ENCODE measurements around the gene CCDC187.
A peak's percentile ranks its signal among the peaks of the same experiment; 100 is the strongest.

CCDC187 gene

DNA sequence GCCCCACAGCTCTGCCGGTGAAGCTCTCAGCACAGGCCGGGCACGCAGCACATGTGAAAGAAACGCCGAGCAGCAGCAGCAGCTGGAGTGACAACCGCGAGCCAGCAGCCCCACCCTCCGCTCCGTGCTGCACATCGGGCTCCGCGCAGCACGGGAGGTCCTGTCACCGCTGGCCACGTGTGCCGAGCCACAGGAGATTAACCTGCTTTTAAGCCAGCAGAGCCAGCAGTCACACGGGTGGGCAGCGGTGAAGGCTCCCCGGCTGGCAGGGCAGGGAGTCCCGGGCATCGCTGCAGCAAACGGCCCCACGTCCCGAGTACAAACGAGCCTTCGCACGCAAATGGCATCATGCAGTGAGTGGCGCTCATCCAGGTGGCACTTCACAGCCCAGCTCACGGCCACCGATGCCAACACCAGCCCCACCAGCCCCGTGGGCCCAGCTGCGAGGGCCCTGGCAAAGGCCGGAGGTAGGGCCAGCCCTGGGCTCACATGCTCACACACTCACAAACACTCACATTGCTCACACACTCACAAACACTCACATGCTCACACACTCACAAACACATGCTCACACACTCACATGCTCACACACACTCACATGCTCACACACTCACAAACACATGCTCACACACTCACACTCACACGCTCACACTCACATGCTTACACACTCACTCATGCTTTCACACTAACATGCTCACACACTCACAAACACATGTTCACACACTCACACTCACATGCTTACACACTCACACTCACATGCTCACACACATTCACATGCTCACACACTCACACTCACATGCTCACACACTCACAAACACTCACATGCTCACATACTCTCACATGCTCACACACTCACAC is 11.1 kb downstream of the CCDC187 start:
- Mint-ChIP-seq H3K4me3 (no peak overlapping the region), H3K27me3 (no peaks in the 10 kb centered on the region), H3K4me1 (no peaks in the 10 kb centered on the region), H3K9me3 (no peaks in the 10 kb centered on the region), H3K27ac (no peak overlapping the region)
- ATAC-seq (no peak), DNase-seq (no peak)

DNA sequence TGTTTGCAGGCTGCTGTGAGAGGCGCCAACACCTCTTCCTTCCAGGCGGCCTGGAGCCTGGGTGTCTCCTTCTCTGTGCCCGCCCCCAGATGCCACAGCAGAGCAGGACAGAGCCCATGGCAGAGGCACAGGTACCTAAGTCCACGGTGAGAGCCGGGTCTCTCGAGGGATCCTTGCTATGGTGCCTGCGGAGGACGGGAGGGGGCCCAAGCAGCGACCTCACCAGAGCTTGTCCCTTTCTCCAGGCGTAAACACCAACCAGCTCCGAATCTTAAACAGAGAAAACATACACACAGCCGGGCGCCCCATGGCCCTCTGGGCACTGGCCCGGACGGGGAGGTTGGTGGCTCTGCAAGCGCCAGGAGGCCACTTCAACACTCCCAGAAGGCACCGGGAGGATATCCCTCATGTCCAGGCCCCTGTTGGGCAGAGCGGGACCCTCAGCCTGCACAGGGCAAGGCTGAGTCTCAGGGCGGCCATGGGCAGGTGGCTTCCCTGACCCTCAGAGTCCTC is 11.8 kb downstream of the CCDC187 start:
- Mint-ChIP-seq H3K4me1 (no peaks in the 10 kb centered on the region), H3K4me3 (no peak overlapping the region), H3K9me3 (no peaks in the 10 kb centered on the region), H3K27ac (no peak overlapping the region), H3K27me3 (no peaks in the 10 kb centered on the region)
- DNase-seq (no peak), ATAC-seq (no peak)

DNA sequence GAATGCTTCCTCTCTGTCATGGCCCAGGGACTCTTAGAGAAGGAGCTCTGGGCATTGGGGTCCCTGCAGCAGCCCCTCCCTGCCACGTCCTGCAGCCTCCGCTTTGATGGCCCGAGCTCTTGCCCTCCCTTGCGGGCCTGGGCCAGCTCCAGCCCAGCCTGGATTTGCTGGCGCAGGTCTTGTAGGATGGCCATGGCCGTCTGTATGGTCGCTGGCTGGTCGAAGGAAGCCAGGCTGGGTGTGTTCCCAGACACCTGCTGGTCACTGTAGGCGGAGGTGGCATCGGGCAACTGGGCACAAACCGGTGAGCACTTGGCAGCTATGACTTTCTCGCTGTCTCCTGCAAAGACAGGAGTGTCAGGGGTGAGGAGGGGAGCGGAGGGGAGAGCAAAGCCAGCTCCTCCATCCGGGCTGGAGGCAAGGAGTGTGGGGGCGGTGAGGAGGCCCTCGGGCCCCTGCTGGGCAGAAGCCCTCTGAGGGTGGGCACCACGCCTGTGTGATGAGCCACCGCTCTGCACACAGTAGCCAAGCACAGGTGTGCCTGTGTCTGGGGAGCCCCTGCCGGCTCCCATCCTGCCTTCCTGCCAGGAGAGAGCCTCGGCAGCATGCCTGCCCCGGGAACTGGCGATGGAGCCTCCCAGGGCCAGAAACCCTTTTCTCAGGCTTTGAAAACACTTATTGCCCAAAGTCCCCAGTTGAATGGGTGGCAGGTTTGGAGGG is 12.4 kb downstream of the CCDC187 start:
- H3K27ac Mint-ChIP-seq, result no peak overlapping the region

DNA sequence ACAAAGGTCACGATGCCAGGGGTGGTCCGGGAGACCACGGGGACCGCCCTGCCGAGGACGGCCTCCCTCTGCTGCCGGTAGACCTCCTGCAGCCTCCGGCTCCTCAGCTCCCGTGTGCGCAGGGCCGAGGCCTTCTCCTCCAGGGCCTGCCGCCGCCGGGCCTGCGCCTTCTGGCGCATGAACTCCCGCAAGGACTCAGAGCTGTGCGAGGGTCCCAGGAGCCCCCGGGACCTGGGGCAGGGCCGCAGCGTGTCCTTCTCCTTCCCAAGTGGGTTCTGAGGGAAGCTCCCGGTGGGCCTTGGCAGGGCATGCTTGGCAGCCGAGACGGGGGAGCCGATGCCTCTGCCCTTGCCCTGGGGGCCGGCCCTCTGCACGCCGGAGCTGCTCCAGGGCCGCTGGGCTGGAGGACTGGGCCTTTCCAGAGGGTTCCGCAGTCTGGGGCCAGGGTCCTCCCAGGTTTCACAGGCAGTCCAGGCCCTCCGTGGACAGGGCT is 13.3 kb downstream of the CCDC187 start:
- Mint-ChIP-seq H3K27me3 (no peaks in the 10 kb centered on the region), H3K4me3 (no peak overlapping the region), H3K4me1 (no peaks in the 10 kb centered on the region), H3K9me3 (no peaks in the 10 kb centered on the region), H3K27ac (no peak overlapping the region)
- DNase-seq (no peak), ATAC-seq (no peak)

More for the DNA sequence above, 12.4 kb downstream of the CCDC187 start:
- no peaks in the 10 kb centered on the region for H3K27me3 Mint-ChIP-seq
- no peak for DNase-seq
- no peak overlapping the region for H3K4me3 Mint-ChIP-seq
- H3K4me1 Mint-ChIP-seq, result no peaks in the 10 kb centered on the region
- no peak for ATAC-seq
- H3K9me3 Mint-ChIP-seq, result no peaks in the 10 kb centered on the region

DNA sequence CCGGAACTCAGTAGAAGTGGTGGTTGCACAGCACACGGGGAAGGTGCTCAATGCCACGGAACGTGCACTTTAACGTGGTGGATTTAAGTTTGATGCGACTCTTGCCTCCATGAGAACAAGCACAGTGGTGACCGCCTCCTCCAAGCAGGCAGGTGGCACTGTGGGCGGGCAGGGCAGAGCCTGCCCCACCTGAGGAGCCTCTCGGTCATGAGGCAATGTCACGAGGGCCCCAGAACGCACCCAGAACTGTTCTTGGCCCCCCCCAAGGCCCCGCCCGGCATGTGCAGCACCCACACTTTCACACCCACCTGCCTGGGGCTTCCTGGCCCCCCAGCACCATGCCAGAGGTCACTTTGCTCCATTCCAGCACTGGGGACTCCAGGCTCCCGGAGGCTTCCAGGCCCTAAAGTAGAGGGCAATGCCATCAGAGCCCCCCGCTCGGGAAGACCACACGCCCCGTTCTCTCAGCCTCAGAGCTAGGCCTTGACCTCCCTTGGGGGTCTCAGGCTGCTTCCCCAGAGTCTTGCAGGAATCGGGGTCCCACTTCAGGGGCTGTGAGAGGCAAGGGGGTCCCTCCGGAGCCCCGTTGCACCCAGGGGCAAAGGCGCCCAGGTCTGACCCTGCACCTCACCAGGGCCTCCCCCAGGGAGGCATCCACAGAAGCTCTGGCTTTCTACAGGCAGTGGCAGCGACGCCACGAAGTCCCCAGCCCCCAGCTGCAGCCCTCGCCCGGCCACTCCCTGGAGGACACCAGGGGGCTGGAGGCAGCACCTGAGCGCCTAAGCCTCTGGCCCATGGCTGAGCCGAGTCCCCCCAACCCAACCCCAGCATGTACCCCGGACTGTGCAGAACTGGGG is 14.0 kb downstream of the CCDC187 start:
- Mint-ChIP-seq H3K27me3 (no peaks in the 10 kb centered on the region), H3K4me1 (no peaks in the 10 kb centered on the region)

DNA sequence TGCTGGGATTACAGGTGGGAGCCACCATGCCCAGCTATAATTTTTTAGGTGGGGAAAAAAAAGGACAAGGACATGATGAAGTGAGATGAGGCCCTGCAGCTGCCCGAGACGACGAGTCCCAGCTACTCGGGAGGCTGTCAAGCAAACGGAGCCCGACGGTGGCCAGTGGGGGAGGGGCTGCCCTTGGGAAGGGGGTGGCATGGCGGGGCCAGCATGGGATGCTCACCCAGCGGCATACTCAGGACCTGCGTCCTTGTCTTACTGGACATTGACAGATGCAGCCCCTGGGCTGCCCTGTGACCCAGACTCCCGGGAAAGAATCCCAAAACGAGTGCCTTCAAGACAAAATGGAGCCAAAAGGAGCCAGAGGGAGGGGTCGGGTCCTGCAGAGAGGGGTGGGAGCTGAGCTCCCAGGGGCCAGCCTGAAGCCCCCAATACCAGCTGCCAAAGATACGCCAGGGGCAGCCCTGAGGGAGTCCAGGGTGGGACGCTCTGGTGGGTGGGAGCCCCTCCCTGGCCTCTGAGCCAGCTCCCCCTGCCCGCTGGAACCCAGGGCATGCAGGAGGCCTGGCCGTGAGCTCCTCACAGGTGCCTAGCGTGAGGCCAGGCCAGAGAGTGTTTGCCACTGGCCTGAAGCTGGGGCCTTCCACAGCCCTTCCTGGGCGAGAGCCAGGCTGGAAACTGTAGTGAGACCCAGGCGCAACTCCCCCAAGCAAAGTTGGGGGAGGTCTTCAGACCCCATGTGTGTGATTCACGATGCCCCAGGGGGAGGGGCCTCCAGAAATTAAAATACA is 15.7 kb downstream of the CCDC187 start:
- ATAC-seq (no peak), DNase-seq (no peak)
- Mint-ChIP-seq H3K9me3 (no peaks in the 10 kb centered on the region), H3K4me1 (peaks cover 7% of the 10 kb centered on the region), H3K27me3 (peaks cover 10% of the 10 kb centered on the region), H3K4me3 (no peak overlapping the region), H3K27ac (no peak overlapping the region)

More for the DNA sequence above, 14.0 kb downstream of the CCDC187 start:
- ATAC-seq (peak; percentile 18), DNase-seq (no peak)
- Mint-ChIP-seq H3K9me3 (no peaks in the 10 kb centered on the region), H3K4me3 (no peak overlapping the region), H3K27ac (no peak overlapping the region)

DNA sequence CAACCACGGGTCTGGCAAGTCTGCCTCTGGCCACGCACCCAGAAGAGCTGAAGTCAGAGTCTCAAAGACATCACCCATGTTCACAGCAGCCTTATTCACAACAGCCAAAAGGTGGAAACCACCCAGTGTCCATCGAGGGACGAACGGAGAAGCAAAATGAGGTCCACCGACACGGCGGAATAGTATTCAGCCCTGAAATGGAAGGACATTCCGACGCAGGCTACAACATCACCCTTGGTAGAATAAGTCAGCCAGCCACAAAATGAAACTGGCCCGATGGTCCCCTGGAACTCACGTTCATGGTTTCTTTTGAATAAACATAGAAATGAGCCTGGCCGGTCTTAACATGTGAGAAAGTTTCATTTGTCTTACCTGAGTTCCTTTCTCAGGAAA is 16.9 kb downstream of the CCDC187 start:
- peaks cover 20% of the 10 kb centered on the region for H3K27me3 Mint-ChIP-seq
- H3K9me3 Mint-ChIP-seq, result no peaks in the 10 kb centered on the region
- peaks cover 12% of the 10 kb centered on the region for H3K4me1 Mint-ChIP-seq
- no peak overlapping the region for H3K27ac Mint-ChIP-seq
- H3K4me3 Mint-ChIP-seq, result no peak overlapping the region
- ATAC-seq (no peak), DNase-seq (no peak)

DNA sequence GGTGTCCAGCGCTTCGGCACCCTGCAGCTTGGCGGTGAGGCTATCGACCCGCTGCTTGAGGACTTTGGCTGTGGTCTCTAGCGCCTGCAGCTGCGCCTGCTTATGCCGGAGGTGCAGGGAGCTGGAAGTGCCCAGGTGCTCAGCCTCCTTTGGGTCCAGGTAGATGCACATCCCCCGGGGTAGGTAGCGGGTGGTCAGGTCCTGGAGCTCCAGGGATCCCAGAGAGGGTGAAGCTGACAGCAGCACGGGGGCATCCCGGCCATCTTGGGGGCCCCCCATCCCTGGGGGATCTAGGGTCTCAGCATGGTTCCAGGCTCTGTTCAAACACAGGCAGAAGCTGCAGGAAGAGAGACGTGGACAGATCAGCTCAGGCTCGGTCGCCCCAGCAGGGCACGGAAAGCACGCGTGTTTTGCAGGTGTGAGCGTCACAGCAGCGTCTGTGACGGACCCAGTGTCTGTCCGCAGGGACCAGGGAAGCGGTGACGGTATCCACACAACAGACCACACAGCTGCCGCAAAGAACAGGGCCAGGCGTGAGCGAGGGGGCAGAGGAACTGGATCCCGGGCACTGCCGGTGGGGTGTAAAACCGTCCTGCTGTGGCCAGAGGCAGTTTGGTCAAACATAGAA is 17.4 kb downstream of the CCDC187 start:
- H3K4me1 Mint-ChIP-seq, result peaks cover 14% of the 10 kb centered on the region
- no peak overlapping the region for H3K27ac Mint-ChIP-seq
- no peaks in the 10 kb centered on the region for H3K9me3 Mint-ChIP-seq
- peaks cover 22% of the 10 kb centered on the region for H3K27me3 Mint-ChIP-seq
- DNase-seq, result no peak
- ATAC-seq, result no peak
- H3K4me3 Mint-ChIP-seq, result no peak overlapping the region

DNA sequence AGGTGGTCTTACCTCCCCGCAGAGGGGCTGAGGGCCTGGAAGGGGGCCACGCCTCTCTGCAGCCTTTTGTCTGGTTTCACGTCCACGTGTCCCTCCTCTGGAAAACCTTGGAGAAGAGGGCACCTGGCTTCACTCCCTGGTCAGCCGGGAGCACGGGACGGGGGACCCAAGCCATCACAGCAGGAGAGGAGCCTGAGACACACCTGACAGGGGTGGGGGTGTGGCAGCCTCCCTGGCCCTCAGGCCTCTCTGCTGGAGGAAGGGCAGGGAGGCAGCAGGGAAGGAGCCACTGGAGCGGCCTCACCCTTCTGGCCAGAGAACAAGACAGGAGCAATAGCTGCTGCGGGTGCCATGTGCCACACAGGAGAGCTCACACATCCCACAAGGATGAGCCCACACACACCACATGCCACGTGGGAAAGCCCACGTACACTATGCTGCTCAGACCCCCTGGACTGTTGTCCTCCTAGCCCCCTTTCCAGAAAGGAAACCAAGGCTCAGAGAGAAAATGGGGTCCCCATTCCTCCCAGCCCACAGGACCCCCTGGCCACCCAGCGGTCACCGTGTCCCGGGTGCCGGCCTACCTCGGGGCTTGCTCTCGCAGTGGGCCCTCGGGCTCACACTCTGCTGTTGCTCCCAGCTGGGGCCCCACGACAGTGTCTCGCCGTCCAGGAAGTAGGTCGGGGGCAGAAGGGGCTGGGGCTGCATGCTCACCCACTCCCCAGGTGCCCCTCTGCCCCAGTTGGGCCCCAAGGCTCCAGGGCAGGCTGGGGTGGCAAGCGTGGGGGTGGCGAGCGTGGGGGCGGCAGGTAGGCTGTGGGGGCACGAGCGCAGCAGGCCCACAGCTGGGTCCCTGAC is 18.2 kb downstream of the CCDC187 start:
- Mint-ChIP-seq H3K9me3 (no peaks in the 10 kb centered on the region), H3K4me1 (peaks cover 14% of the 10 kb centered on the region), H3K27me3 (peaks cover 22% of the 10 kb centered on the region), H3K27ac (no peak overlapping the region), H3K4me3 (no peak overlapping the region)
- DNase-seq (no peak), ATAC-seq (no peak)

DNA sequence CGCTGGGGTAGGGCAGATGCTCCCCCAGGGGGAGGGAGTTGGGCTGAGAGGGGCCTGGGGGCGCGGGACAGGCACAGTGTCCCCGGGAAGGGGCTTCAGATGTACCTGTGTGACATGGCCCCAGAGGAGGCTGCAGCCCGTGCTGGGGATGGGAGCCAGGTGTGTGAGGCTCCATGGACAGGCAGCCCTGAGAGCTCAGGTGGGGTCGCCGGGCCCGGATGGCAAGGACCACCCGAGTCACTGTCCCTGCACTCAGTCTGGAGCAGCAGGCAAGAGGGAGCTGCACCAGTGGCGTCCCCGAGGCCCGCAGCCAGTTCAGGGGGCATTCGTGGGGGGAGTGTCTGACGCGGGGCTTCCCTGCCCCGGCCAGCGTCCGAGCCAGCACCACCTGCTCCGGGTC is 18.9 kb downstream of the CCDC187 start:
- H3K4me3 Mint-ChIP-seq, result no peak overlapping the region
- peaks cover 14% of the 10 kb centered on the region for H3K4me1 Mint-ChIP-seq

DNA sequence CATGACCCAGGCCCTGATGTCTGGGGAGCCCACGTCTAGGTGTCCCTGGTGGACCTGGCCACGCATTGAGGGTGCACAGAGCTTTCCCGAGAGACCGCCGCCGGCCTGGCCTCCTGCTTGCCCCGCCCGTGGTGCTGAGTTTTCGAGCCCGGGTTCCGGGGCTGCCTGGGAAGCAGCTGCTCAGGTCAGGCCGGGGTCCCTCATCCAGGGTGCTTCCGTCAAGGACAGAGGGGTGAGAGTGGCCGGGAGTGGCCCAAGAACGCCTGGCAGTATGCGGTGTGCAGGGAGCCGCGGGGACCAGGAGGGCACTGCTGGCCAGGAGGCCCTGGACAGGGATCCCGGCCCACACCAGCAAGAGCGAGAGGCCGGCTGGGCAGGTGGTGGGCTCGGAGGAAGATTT is 19.6 kb downstream of the CCDC187 start:
- no peak overlapping the region for H3K4me3 Mint-ChIP-seq
- no peak overlapping the region for H3K27ac Mint-ChIP-seq
- H3K9me3 Mint-ChIP-seq, result no peaks in the 10 kb centered on the region
- ATAC-seq (no peak), DNase-seq (no peak)
- H3K4me1 Mint-ChIP-seq, result peaks cover 14% of the 10 kb centered on the region
- H3K27me3 Mint-ChIP-seq, result peaks cover 22% of the 10 kb centered on the region

More for the DNA sequence above, 18.9 kb downstream of the CCDC187 start:
- ATAC-seq, result no peak
- DNase-seq, result no peak
- Mint-ChIP-seq H3K9me3 (no peaks in the 10 kb centered on the region), H3K27me3 (peaks cover 22% of the 10 kb centered on the region), H3K27ac (no peak overlapping the region)

DNA sequence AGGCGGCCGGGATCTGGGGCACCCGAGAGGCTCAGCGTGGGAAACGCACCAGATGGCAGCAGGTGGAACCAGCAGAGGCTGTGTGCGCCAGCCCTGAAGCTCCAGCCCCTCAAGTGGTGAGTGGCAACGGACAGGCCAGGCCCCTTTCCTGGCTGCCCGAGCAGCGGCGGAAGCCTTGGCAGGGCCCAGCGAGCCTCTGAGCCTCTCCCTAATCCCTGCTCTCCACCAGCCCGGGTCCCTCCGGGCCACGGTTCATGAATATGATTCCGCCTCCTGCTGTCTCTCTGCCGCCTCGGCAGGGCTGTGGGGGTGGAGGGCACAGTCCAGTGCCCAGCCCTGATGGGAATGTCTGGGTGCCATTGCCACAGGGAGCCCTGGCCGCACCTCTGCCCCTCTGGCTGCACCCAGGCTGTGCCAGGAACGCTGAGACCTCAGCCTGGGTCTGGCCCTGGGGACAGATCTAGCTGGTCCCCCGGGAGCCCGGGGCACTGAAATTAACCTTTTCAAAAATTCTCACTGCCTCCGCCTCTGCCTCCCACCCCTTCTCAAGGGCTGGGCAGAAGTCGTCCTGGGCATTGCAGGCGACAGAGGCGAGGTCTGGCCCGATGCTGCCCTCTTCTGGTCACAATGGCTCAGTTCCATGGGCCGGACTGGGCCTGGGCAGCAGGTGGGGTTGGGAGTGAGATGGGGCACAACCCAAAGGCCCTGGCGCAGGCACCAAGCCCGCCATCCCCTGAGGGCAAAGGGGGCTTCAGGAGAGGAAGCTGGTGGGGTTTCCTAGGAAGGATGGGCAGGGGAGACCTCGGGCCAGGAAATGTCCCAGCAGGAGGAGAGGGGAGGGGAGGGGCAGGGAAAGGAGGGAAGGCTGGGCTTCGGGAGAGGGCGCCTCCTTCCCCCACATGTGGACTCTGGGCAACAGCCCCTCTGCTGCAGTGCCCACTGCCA is 20.3 kb downstream of the CCDC187 start:
- DNase-seq (peak; percentile 79), ATAC-seq (peak; percentile 91)
- peak overlapping the region; percentile 36 to 59 for H3K4me3 Mint-ChIP-seq
- H3K27ac Mint-ChIP-seq, result no peak overlapping the region
- no peaks in the 10 kb centered on the region for H3K9me3 Mint-ChIP-seq
- H3K4me1 Mint-ChIP-seq, result peaks cover 14% of the 10 kb centered on the region
- H3K27me3 Mint-ChIP-seq, result peaks cover 22% of the 10 kb centered on the region

All from stimulated activated naive CD8-positive, alpha-beta T cell treated with anti-CD3 and anti-CD28 coated beads, Interleukin-15, amount 100 ng/mL, for 72 hours (primary cell).